ENCODE results near the gene ZFHX3. TPM values are rescaled to one million over a fixed set of nuclear protein-coding genes. Genes with fewer than 3 reads are reported as not detected.

Gene ZFHX3
- total and polyA plus RNA-seq, 2 donors (not counting 1 experiment from before 2014, with no cell fraction given), result 0.54 to 6.6 TPM

- Histone ChIP-seq H3K36me3 (replicated peaks in 1 of 2; ENCODE audit: control extremely low read depth in 1 of 2, control insufficient read depth in 1 of 2, extremely low read depth in 1 of 2, insufficient read depth in 2 of 2, low read length in 1 of 2) (no peaks in the 10 kb centered on the region), H3K9me3 (ENCODE audit: control extremely low read depth in 1 of 3, control insufficient read depth in 2 of 3, insufficient read depth in 1 of 3, low read length in 2 of 3) (peaks cover 0 to 5% (median 0%) of the 10 kb centered on the region in 3 donors), H3K4me1 (ENCODE audit: control insufficient read depth in 2 of 2, insufficient read depth in 2 of 2, low read length in 2 of 2) (peaks cover 42 to 45% of the 10 kb centered on the region in 2 donors), H3K27ac (ENCODE audit: low read length in 2 of 2) (no peak overlapping the region), H3K9ac (ENCODE audit: low read length) (no peak overlapping the region), H3K79me2 (ENCODE audit: control insufficient read depth, insufficient read depth, low read length) (no peaks in the 10 kb centered on the region), H4K20me1 (ENCODE audit: control insufficient read depth, insufficient read depth, low read length, poor library complexity, severe bottlenecking) (no peaks in the 10 kb centered on the region), H3K4me2 (replicated peaks; ENCODE audit: low read depth, low read length, poor library complexity, severe bottlenecking) (peak overlapping the region; percentile 82), H2AFZ (ENCODE audit: insufficient read depth, low read depth, low read length, poor library complexity, severe bottlenecking) (no peak overlapping the region), H3K4me3 (ENCODE audit: control extremely low read depth in 1 of 5, extremely low read depth in 1 of 5, insufficient read depth in 1 of 5, low read depth in 2 of 5, low read length in 4 of 5) (peak overlapping the region in 1 of 5 experiments; percentile 77), H3K27me3 (replicated peaks in 1 of 4; ENCODE audit: control extremely low read depth in 1 of 4, control insufficient read depth in 3 of 4, insufficient read depth in 4 of 4, low read length in 3 of 4) (peaks cover 6 to 53% (median 41%) of the 10 kb centered on the region in 4 experiments)
- no peak for DNase-seq
- POLR2A ChIA-PET, result interaction anchor here (0.7 to 1.0 kb wide), 2 partner anchors 13 to 308 kb away, joined by 7 to 14 read pairs; no protein-coding TSS in a partner anchor
- intact Hi-C loops (cut with micrococcal nuclease), result no loop called here
- CTCF ChIA-PET, result interaction anchor here (0.7 kb wide), 1 partner anchor 9 kb away, joined by 3 read pairs; no protein-coding TSS in a partner anchor
- Mint-ChIP-seq H3K4me1 (peaks cover 39% of the 10 kb centered on the region), H3K4me3 (peak overlapping the region; percentile 89), H3K9me3 (ENCODE audit: insufficient read depth) (no peaks in the 10 kb centered on the region), H3K27me3 (peaks cover 46% of the 10 kb centered on the region), H3K27ac (no peak overlapping the region)
- 100% methylated on average over 4 of the region's 10 CpGs for WGBS (ENCODE audit: insufficient coverage)
- ATAC-seq (ENCODE audit: low read depth), result no peak
- TF ChIP-seq CTCF (IDR thresholded peaks at IDR 0.05) (no peak), EZH2 (IDR thresholded peaks at IDR 0.05; ENCODE audit: borderline replicate concordance, insufficient read depth, low read depth, low read length, poor library complexity, severe bottlenecking) (no peak)
Observed at GRCh38 chr16:73059779-73060615, 12.1 kb upstream of the ZFHX3 start.

Data from B cell (primary cell).